ENCODE data around the gene TTYH2. TPM values are rescaled to one million over a fixed set of nuclear protein-coding genes. Genes with fewer than 3 reads are reported as not detected.

Gene TTYH2
- total RNA-seq, 2 experiments from 2014 or later: 3.1 to 3.8 TPM

GRCh38 chr17:74203439-74204240 lies 9.7 kb upstream of the TTYH2 start, which contains the start of gene RPL38:
RPL38 (plus strand) TSS chr17:74203678; CDS start chr17:74203956, 278 bp downstream.
- intact Hi-C loops (cut with micrococcal nuclease; ENCODE audit: unreplicated experiment): no loop called here
- Histone ChIP-seq H3K79me2 (ENCODE audit: insufficient read depth, low read depth, low read length) (peaks cover 49% of the 10 kb centered on the region), H3K9me2 (ENCODE audit: insufficient read depth, low read length) (no peaks in the 10 kb centered on the region), H3K4me3 (ENCODE audit: low read depth, low read length, poor library complexity, severe bottlenecking) (peak within 1 kb of the TSS; percentile 93), H3K4me1 (ENCODE audit: insufficient read depth, low read length, poor library complexity, severe bottlenecking) (peaks cover 34% of the 10 kb centered on the region), H3K27ac (ENCODE audit: low read depth, low read length, poor library complexity, severe bottlenecking) (peak within 1 kb of the TSS; percentile 64), H3K36me3 (ENCODE audit: insufficient read depth, low read length) (peaks cover 51% of the 10 kb centered on the region), H3K4me2 (ENCODE audit: low read length) (peak within 1 kb of the TSS; percentile 84), H3K9me3 (ENCODE audit: low read length) (no peaks in the 10 kb centered on the region), H4K20me1 (ENCODE audit: insufficient read depth, low read length) (peaks cover 31% of the 10 kb centered on the region; the same call in 1 of the 2 replicates), H2AFZ (ENCODE audit: low read length) (no peak within 1 kb of the TSS)
- DNase-seq (ENCODE audit: low spot score): peak; percentile 99
- ChIA-PET CTCF (ENCODE audit: unreplicated experiment) (interaction anchor here (0.6 to 1.2 kb wide), 7 partner anchors 9 to 972 kb away, joined by 3 to 9 read pairs (median 3); partner anchors contain the start of gene TTYH2), POLR2A (interaction anchor here (0.6 to 0.7 kb wide), 3 partner anchors 25 to 235 kb away, joined by 3 to 4 read pairs (median 3); no protein-coding TSS in a partner anchor)
- TSS peak; percentile 79 for BruUV-seq (replicated peaks)
- TF ChIP-seq EZH2phosphoT487 (IDR thresholded peaks at IDR 0.05; ENCODE audit: borderline replicate concordance, low read depth, low read length) (no peak), CTCF (conservative IDR thresholded peaks at IDR 0.05; ENCODE audit: low read length) (peak; percentile 98)

DNA sequence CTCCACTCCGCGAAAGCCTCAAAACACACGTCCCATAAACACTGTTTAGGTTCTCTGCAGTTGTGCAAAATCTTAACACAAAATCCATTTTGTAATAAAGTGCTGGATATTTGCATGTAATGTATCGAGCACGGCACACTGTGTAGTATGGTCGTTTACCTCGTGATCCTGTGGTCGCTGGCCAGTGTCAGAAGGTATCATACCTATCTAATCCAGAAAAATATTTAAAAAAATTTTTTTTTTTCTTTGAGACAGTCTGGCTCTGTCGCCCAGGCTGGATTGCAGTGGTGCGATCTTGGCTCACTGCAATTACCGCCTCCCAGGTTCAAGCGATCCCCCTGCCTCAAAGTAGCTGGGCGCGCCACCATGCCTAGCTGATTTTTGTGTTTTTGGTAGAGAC lies 8.9 kb upstream of the TTYH2 start:
- peaks cover 34% of the 10 kb centered on the region for H3K4me1 ChIP-seq (ENCODE audit: insufficient read depth, low read length, poor library complexity, severe bottlenecking)

GRCh38 chr17:74205274-74205673 lies 8.1 kb upstream of the TTYH2 start:
- intact Hi-C loops (cut with micrococcal nuclease; ENCODE audit: unreplicated experiment): no loop called here

More for the DNA sequence above, 8.9 kb upstream of the TTYH2 start:
- Histone ChIP-seq H3K9me2 (ENCODE audit: insufficient read depth, low read length) (no peaks in the 10 kb centered on the region), H4K20me1 (ENCODE audit: insufficient read depth, low read length) (peaks cover 31% of the 10 kb centered on the region; the same call in 1 of the 2 replicates), H3K79me2 (ENCODE audit: insufficient read depth, low read depth, low read length) (peaks cover 49% of the 10 kb centered on the region), H3K4me3 (ENCODE audit: low read depth, low read length, poor library complexity, severe bottlenecking) (peak overlapping the region; percentile 93), H2AFZ (ENCODE audit: low read length) (no peak overlapping the region), H3K4me2 (ENCODE audit: low read length) (peak overlapping the region; percentile 84), H3K27ac (ENCODE audit: low read depth, low read length, poor library complexity, severe bottlenecking) (peak overlapping the region; percentile 64), H3K36me3 (ENCODE audit: insufficient read depth, low read length) (peaks cover 59% of the 10 kb centered on the region), H3K9me3 (ENCODE audit: low read length) (no peaks in the 10 kb centered on the region)
- POLR2A ChIA-PET: interaction anchor here (0.6 to 0.7 kb wide), 2 partner anchors 37 to 215 kb away, joined by 4 read pairs; no protein-coding TSS in a partner anchor
- intact Hi-C loops (cut with micrococcal nuclease; ENCODE audit: unreplicated experiment): no loop called here
- TF ChIP-seq EZH2phosphoT487 (IDR thresholded peaks at IDR 0.05; ENCODE audit: borderline replicate concordance, low read depth, low read length): no peak
- BruUV-seq (replicated peaks): no TSS peak
- peak; percentile 24 for DNase-seq (ENCODE audit: low spot score)
- CTCF ChIA-PET (ENCODE audit: unreplicated experiment): interaction anchor here (1.0 kb wide), 1 partner anchor 9 kb away, joined by 3 read pairs; the partner anchor contains the start of gene TTYH2

More at GRCh38 chr17:74205274-74205673, 8.1 kb upstream of the TTYH2 start:
- no peaks in the 10 kb centered on the region for H3K9me2 ChIP-seq (ENCODE audit: insufficient read depth, low read length)
- H2AFZ ChIP-seq (ENCODE audit: low read length): no peak overlapping the region
- H3K4me2 ChIP-seq (ENCODE audit: low read length): peak overlapping the region; percentile 84
- H3K4me1 ChIP-seq (ENCODE audit: insufficient read depth, low read length, poor library complexity, severe bottlenecking): peaks cover 36% of the 10 kb centered on the region
- no peaks in the 10 kb centered on the region for H3K9me3 ChIP-seq (ENCODE audit: low read length)
- H4K20me1 ChIP-seq (ENCODE audit: insufficient read depth, low read length): peaks cover 31% of the 10 kb centered on the region; the same call in 1 of the 2 replicates
- peaks cover 49% of the 10 kb centered on the region for H3K79me2 ChIP-seq (ENCODE audit: insufficient read depth, low read depth, low read length)
- BruUV-seq (replicated peaks): no TSS peak
- ChIA-PET CTCF (ENCODE audit: unreplicated experiment) (interaction anchor here (0.5 kb wide), 1 partner anchor 249 kb away, joined by 5 read pairs; no protein-coding TSS in a partner anchor), POLR2A (interaction anchor here (0.6 to 0.7 kb wide), 2 partner anchors 36 to 2000 kb away, joined by 4 to 7 read pairs; no protein-coding TSS in a partner anchor)
- peaks cover 67% of the 10 kb centered on the region for H3K36me3 ChIP-seq (ENCODE audit: insufficient read depth, low read length)
- peak overlapping the region; percentile 93 for H3K4me3 ChIP-seq (ENCODE audit: low read depth, low read length, poor library complexity, severe bottlenecking)
- TF ChIP-seq EZH2phosphoT487 (IDR thresholded peaks at IDR 0.05; ENCODE audit: borderline replicate concordance, low read depth, low read length): no peak
- no peak for TF ChIP-seq CTCF (conservative IDR thresholded peaks at IDR 0.05; ENCODE audit: low read length)
- DNase-seq (ENCODE audit: low spot score): no peak
- H3K27ac ChIP-seq (ENCODE audit: low read depth, low read length, poor library complexity, severe bottlenecking): peak overlapping the region; percentile 64
